GM18519 (cell line): ENCODE results near the gene TRIM71.
"Not testable (repeated sequence)": the region's sequence is repeated elsewhere in the genome, so short reads cannot be mapped to it uniquely, and the experiment has no call there.

Experiments used
- ATAC-seq: cut with Tn5 transposase; IDR thresholded peaks from one replicate; pipeline ENCODE4 v1.9.1; 2021; ENCODE audit warnings: mild to moderate bottlenecking, moderate library complexity; ENCODE audit not compliant: unreplicated experiment, low FRiP score

The TRIM71 gene

DNA sequence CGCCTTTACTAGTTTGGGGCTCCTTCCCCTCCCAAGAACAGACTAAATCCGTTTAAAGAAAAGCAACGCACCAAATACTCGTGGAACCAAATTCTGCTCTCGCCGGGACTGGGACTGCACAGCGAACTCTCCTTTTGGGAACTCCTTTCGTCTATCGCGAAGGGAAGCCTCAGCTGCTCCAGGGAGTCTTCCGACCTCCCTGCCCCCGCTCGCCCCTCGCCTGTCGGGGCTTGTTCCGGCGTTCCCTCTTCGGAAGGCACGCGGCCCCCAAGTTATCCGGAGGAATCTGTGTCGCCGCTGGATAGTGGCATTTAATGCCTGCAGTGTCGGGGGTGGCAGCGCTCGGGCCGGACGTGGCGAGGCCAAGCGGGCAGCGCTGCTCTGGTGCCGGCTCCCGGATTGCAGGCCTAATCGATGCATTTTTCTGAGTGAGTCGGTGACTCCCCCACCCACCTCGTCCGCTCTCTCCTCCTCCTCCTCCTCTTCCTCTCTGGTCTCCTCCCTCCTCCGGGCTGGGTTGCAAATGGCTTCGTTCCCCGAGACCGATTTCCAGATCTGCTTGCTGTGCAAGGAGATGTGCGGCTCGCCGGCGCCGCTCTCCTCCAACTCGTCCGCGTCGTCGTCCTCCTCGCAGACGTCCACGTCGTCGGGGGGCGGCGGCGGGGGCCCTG, at the start of gene TRIM71:
TRIM71 (plus strand) TSS at position 440 of the 671 bp plus-strand sequence; CDS start at position 524, 84 bp downstream.
- ATAC-seq, result no peak

- ATAC-seq, result no peak
Observed at GRCh38 chr3:32778389-32778788, 39.4 kb upstream of the TRIM71 start.

- no peak for ATAC-seq
Observed at GRCh38 chr3:32780071-32780734, 37.6 kb upstream of the TRIM71 start.

DNA sequence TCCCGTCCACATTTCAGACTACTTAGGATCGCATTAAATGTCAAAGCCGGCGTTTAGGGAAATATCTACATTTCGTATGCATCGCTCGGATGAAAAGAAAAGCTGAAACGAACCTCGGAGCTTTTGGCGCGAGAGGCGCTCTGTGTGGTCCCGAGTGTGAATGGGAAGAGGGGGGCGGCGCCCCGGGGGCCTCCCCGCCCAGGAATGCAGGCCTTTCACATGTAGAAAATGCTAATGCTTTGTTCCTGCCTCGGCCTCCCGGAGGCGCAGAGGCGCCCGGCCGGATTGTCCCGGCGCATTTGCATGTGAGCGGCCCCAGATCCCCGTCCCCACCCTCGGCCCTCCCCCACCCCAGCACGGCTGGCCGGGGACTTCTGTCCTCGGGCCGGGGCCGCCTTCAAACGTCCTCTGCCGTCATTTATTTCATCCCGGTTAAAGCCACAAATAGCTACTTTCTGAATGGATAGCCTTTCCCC, 37.0 kb upstream of the TRIM71 start:
- peak; percentile 10 for ATAC-seq

GRCh38 chr3:32781211-32781968, 36.4 kb upstream of the TRIM71 start:
- ATAC-seq, result peak; percentile 87

- ATAC-seq, result not testable (repeated sequence)
Observed at GRCh38 chr3:32781969-32782270, 35.9 kb upstream of the TRIM71 start.

DNA sequence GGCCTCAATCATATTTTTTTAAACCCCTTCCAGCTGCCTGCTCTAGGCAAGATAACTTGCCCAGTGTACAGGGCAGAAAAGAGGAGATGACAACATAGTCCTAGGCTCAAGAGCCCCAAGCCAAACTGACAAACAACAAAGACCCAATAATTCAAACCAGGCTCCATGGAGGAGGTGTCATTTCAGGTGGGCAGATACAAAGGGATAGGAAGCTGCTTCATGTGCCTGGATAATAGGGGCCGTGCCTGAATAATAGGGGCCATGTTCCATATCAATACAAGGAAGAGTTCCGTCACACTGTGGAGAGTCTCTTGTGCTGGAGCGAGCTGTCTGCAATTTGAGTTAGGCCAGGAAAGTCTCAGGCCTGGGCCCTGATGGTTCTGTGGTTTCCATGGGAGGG, 35.4 kb upstream of the TRIM71 start:
- ATAC-seq, result no peak

DNA sequence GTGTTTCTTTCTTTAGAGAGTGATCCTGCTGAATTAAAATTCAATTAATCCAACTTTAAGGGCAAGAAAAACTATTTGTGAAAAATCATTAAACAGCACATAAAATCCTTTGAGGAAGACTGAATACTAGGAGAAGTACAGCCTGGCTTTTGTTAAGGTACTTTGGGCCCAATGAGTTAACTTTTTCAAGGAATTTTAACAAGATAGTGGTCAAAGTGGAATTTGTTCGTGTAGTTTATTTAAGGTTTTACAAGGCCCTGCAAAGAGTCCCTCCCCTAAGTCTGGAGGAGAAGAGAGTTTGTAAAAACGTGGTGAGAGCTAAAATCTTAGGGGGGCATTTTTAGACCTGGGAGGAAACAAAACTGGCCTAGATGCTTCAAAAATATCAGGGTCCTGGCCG, 26.0 kb upstream of the TRIM71 start:
- ATAC-seq, result no peak

GRCh38 chr3:32794487-32795308, 23.1 kb upstream of the TRIM71 start:
- ATAC-seq, result no peak

- not testable (repeated sequence) for ATAC-seq
Observed at GRCh38 chr3:32796384-32796950, 21.3 kb upstream of the TRIM71 start.

DNA sequence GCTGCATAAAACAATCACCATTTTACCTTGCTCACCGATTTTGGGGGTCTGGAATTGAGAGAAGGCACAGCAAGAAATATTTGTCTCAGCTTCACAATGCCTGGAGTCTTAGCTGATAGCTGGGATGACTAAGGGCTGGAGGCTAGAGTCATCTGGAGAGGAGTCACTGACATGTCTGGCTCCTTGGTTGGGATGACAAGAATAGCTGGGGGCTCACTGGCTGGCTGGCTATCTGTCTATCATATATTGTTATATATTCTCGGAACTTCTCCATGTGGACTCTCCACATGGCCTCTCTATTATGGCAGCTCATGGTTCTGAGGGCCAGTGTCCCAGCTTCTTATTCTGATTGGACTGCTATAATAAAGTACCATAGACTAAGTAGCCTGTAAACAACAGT, 20.0 kb upstream of the TRIM71 start:
- no peak for ATAC-seq

DNA sequence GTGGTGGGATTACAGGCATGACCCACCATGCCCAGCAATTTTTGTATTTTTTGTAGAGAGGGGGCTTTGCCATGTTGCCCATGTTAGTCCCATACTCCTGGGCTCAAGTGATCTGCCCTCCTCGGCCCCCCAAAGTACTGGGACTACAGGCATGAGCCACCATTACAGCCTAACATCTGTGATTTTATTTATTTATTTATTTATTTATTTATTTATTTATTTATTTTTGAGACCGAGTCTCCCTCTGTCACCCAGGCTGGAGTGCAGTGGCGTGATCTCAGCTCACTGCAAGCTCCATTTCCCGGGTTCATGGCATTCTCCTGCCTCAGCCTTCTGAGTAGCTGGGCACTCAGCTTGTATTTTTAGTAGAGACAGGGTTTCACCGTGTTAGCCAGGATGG, 16.4 kb upstream of the TRIM71 start:
- not testable (repeated sequence) for ATAC-seq

GRCh38 chr3:32813180-32813579, 4.6 kb upstream of the TRIM71 start:
- no peak for ATAC-seq

DNA sequence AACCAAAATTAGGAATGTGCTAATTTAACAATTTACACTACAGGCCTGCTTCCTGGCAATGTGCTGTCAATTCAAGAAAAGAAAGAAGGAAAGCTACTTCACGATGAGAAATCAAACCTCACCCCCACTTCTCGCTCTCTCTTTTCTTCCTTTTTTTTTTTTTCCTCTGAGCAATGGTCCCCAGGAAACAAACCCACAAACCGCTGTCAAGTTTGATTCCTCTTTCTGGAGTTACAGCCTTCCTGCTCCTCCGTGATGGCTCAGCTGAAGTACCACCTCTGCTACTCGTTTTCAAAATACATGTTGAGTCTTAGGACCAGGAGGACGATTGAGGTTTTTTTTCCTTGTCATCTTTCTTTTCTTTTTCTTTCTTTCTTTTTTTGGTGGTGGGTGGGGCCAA, 3.4 kb upstream of the TRIM71 start:
- ATAC-seq, result no peak

DNA sequence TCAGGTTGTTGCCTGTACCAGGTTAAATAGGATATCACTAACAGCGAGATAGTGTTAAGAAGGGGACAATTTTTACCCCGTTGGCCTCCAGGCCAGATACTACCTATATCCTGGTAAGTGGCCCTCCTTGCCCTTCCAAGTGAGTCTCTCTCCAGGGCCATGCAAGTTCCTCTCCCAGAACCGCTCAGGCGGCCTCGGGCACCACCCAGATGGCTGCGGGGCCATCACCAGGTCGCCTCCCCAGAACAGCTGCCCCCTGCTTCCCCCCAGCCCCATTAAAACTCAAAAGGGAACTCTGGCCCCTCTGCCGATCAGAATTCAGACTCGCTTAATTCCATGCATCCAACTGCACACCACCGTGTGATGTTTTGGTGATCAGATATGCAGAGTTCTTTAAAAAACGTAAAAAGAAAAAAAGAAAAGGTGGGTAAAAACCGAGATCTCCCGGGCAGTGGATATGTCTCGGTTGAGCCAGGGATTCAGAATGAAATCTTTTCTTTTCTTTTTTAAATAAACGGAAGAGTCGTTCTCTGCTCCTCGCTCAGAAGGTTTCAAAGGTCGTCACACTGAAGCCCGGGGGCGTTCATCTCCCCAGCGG, 1.9 kb upstream of the TRIM71 start:
- ATAC-seq, result no peak

DNA sequence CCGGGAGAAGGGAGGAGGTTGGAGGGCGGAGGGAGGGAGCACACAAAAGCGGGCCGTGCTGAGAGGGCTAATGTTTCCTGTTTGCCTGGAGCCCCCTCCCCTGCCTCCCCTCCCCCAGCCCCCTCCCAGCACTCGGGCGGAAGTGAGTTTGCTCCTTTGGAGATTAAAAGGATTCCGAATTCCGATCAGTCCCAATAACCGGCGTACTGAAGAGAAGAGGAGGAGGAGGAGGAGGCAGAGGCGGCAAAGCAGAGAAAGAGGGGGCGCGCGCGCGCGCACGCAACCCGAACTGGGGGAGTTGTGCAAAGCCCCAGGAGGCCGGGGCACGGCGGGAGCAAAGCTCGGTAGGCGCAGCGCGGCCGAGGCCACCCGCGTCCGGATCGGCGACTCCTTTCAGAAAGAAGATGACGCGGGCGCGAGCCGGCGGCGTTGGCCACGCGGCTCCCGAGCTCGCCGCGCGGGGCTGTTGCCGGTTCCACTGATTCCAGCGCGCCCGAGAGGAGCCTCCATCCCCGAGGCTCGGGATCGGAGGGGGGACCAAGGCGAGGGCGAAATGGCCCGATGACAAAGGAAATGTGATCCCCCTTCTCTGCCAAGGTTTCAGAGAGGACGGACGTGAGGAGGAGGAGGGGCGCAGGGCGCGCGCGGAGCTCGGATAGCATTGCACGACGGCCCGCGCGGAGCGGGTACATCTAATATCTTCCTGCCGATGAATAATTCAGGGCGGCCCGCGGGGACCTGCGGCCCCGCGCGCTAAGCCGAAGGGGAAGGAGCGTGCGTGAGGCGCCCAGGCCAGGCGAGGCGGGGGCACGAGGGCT, 1.1 kb upstream of the TRIM71 start:
- ATAC-seq, result no peak

DNA sequence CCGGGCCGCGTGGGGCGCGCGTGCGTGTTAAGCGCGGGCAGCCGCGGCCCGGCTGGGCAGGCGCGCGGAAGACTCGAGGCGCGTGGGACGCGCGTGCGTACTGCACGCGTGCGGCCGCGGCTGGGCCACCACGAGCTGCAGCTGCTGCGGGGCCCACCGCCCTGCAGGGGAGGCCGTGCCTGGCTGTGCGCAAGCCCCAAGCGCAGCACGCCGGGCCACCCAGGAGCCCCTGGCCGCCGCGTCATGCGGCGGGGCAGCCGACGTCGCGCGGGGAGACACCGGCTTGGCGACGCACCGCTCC, 590 bp upstream of the TRIM71 start:
- ATAC-seq, result no peak

DNA sequence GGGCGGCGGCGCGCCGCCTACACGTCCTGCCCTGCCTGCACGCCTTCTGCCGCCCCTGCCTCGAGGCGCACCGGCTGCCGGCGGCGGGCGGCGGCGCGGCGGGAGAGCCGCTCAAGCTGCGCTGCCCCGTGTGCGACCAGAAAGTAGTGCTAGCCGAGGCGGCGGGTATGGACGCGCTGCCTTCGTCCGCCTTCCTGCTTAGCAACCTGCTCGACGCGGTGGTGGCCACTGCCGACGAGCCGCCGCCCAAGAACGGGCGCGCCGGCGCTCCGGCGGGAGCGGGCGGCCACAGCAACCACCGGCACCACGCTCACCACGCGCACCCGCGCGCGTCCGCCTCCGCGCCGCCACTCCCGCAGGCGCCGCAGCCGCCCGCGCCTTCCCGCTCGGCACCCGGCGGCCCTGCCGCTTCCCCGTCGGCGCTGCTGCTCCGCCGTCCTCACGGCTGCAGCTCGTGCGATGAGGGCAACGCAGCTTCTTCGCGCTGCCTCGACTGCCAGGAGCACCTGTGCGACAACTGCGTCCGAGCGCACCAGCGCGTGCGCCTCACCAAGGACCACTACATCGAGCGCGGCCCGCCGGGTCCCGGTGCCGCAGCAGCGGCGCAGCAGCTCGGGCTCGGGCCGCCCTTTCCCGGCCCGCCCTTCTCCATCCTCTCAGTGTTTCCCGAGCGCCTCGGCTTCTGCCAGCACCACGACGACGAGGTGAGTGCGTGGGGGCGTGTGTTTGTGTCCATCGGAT, 602 bp downstream of the TRIM71 start:
- no peak for ATAC-seq
